SJSA1 (cell line): Measurements from ENCODE around the gene RGS3. TPM values are rescaled to one million over a fixed set of nuclear protein-coding genes. Genes with fewer than 3 reads are reported as not detected.

Experiments
- DNase-seq, 2 experiments: peaks; one replicate each; pipeline ENCODE4 v3.0.0-alpha.2; 2015 to 2020; ENCODE audit warnings: low spot score in 2 of 2, low read depth in 1 of 2
- H3K27ac ChIP-seq: fragments of 250-450 bp; sonication (Bioruptor Pico); 2 replicates; pipeline ENCODE4 v1.5.1; 2020; ENCODE audit warnings: mild to moderate bottlenecking, moderate library complexity
- H3K27me3 ChIP-seq: fragments of 250-450 bp; sonication (Bioruptor Pico); replicated peaks from 2 replicates; pipeline ENCODE4 v1.5.1; 2020; ENCODE audit warnings: mild to moderate bottlenecking, moderate library complexity
- H3K36me3 ChIP-seq: fragments of 250-450 bp; sonication (Bioruptor Pico); 2 replicates; pipeline ENCODE4 v1.5.1; 2020; ENCODE audit warnings: mild to moderate bottlenecking
- H3K4me1 ChIP-seq: fragments of 250-450 bp; sonication (Bioruptor Pico); replicated peaks from 2 replicates; pipeline ENCODE4 v1.6.1; 2021; ENCODE audit warnings: mild to moderate bottlenecking
- H3K4me3 ChIP-seq: fragments of 250-450 bp; sonication (Bioruptor Pico); 2 replicates; pipeline ENCODE4 v1.5.1; 2020; ENCODE audit warnings: mild to moderate bottlenecking
- H3K9me3 ChIP-seq: fragments of 250-450 bp; sonication (Bioruptor Pico); replicated peaks from 2 replicates; pipeline ENCODE4 v1.5.1; 2020; ENCODE audit warnings: mild to moderate bottlenecking
- total RNA-seq: library from RNA; depleted of rRNA; stranded (reverse); fragments of >200 nt; shearing (Covaris generic); gene quantifications from 2 replicates; pipeline ENCODE4 v1.2.3, GENCODE V29; 2014

RGS3 gene
- total RNA-seq, 1 experiment from 2014 or later, result 54.8 TPM

GRCh38 chr9:113526841-113527240 lies 63.3 kb downstream of the RGS3 start:
- H3K4me1 ChIP-seq, result no peaks in the 10 kb centered on the region
- no peak overlapping the region for H3K4me3 ChIP-seq
- no peak overlapping the region for H3K27ac ChIP-seq
- no peaks in the 10 kb centered on the region for H3K27me3 ChIP-seq
- no peak for DNase-seq
- H3K36me3 ChIP-seq, result no peaks in the 10 kb centered on the region
- H3K9me3 ChIP-seq, result no peaks in the 10 kb centered on the region

DNA sequence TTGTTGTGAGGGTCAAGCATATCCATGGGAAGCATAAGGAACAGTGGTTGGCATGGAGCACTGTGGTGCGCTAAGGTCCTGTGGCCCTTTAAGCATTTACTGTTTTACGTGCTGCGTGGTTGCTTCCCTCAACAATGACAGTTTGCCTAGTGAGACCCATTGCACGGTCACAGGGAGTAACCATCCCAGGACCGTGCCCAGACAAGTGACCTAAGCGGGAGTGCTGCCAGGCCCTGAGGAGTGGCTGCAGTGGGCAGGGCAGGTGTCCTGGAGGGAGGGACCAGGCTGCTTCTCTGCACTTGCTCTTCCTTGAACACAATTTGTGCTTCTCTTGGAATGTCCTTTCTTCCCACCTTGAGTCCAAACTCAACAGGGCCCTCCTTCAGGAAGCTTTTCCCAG lies 64.6 kb downstream of the RGS3 start:
- H3K36me3 ChIP-seq, result no peaks in the 10 kb centered on the region
- H3K4me3 ChIP-seq, result no peak overlapping the region
- H3K4me1 ChIP-seq, result no peaks in the 10 kb centered on the region
- no peak overlapping the region for H3K27ac ChIP-seq
- H3K27me3 ChIP-seq, result no peaks in the 10 kb centered on the region
- no peaks in the 10 kb centered on the region for H3K9me3 ChIP-seq
- DNase-seq, result no peak

DNA sequence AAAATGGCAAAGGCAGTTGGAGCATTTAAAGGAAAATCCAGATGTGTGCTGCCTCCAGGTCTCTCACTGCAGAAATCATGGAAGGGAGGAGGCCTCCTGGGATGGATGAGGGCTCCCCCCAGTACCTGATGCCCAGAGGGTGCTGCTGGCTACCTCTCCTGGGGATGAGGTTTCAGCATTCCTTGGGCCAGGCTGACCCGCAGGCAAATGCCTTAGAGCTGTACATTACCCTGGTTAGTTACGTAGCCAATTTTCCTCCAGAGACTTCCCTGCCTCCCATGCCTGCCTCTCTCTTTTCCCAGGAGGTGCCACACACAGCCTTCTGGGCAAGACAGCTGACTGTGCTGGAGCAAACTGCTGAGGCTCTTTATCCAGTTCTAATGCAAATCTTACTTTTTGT lies 65.3 kb downstream of the RGS3 start:
- Histone ChIP-seq H3K9me3 (no peaks in the 10 kb centered on the region), H3K27ac (no peak overlapping the region), H3K36me3 (no peaks in the 10 kb centered on the region), H3K27me3 (no peaks in the 10 kb centered on the region), H3K4me3 (no peak overlapping the region), H3K4me1 (no peaks in the 10 kb centered on the region)
- no peak for DNase-seq

- Histone ChIP-seq H3K36me3 (no peaks in the 10 kb centered on the region), H3K27ac (no peak overlapping the region), H3K27me3 (no peaks in the 10 kb centered on the region), H3K9me3 (no peaks in the 10 kb centered on the region), H3K4me1 (no peaks in the 10 kb centered on the region), H3K4me3 (no peak overlapping the region)
- DNase-seq, result no peak
Measured at GRCh38 chr9:113529336-113530009, 65.9 kb downstream of the RGS3 start.

DNA sequence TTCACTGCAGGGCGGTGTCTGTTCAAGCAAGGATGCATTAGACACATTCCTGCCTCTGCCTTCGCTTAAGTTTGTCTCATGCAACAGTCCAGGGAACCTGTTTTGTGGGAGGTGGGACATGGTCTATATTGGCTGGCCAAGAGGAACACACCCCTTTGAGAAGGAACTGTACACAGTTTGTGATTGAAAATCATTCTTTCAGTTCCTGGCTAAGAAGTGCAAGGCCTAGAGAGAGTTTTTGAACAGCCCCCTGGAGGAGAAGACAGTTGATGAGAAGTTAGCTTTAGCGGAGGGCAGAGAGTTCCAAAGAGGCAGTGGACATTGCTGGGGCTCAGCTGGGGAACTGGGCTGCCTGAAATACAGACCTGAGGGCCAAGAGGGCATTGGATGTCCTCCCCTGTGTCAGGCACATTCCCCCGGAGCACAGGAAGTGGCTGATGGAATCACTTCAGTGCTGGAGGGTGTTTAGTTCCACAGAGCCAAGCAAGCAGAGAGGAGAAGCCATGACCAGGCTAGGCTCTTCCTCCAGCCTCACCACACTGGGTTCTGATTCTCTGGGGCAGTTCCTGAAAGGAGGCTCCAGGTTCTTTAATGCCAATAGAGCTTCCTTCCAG lies 66.6 kb downstream of the RGS3 start:
- DNase-seq, result no peak
- Histone ChIP-seq H3K27me3 (no peaks in the 10 kb centered on the region), H3K4me3 (no peak overlapping the region), H3K9me3 (no peaks in the 10 kb centered on the region), H3K4me1 (no peaks in the 10 kb centered on the region), H3K36me3 (no peaks in the 10 kb centered on the region), H3K27ac (no peak overlapping the region)

- H3K27ac ChIP-seq, result no peak overlapping the region
Measured at GRCh38 chr9:113530942-113531341, 67.4 kb downstream of the RGS3 start.

DNA sequence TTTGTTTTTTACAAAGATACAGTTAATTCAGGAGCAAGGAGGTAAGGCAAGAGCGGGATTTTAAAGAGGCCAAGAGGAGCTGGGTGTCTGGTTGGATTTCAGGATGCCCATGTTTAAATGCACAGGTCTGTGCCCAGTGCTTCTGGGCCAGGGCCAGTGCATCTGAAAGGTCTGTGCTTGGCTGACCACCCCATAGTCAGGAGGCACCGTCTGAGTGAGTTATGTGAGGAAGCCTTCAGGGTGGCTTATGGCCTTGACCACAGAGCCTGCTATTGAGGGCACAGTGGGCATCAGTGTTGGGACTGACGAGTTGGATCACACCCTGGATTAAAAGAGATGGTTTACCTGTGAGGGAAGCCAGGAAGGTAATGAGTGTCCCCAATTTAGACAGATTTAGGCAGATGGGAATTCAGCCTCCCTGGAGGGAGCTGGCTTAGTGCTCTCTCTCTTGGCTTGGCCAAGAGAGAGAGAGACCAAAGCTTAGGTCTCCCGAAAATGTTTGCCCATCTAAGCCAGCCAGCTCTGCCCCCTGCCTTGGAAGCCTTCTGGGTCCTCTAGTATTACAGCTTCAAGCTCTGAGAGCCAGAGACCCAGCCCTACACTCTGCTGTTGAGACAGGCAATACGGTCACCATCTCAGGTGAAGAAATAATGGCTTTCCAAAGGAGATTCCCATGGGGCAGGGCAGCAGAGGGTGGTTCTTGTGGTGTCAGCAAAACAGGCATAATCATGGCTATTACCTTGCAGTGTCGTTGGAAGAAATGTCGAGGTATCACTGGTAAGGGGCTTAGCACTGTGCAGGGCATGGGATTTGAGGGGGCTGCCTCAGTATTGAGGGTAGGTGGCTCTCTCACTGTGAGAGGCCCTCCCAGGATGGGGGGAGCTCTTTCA lies 68.6 kb downstream of the RGS3 start:
- Histone ChIP-seq H3K27ac (no peak overlapping the region), H3K4me3 (no peak overlapping the region), H3K4me1 (no peaks in the 10 kb centered on the region), H3K27me3 (no peaks in the 10 kb centered on the region), H3K36me3 (no peaks in the 10 kb centered on the region), H3K9me3 (no peaks in the 10 kb centered on the region)
- DNase-seq, result no peak

More at GRCh38 chr9:113530942-113531341, 67.4 kb downstream of the RGS3 start:
- Histone ChIP-seq H3K36me3 (no peaks in the 10 kb centered on the region), H3K27me3 (no peaks in the 10 kb centered on the region), H3K9me3 (no peaks in the 10 kb centered on the region), H3K4me3 (no peak overlapping the region), H3K4me1 (no peaks in the 10 kb centered on the region)
- no peak for DNase-seq

GRCh38 chr9:113532809-113533190 lies 69.3 kb downstream of the RGS3 start:
- H3K36me3 ChIP-seq, result no peaks in the 10 kb centered on the region
- H3K4me1 ChIP-seq, result no peaks in the 10 kb centered on the region
- H3K9me3 ChIP-seq, result no peaks in the 10 kb centered on the region
- H3K27ac ChIP-seq, result no peak overlapping the region
- no peaks in the 10 kb centered on the region for H3K27me3 ChIP-seq
- no peak for DNase-seq
- H3K4me3 ChIP-seq, result no peak overlapping the region

- no peak overlapping the region for H3K27ac ChIP-seq
- no peaks in the 10 kb centered on the region for H3K27me3 ChIP-seq
- DNase-seq, result no peak
Measured at GRCh38 chr9:113533335-113534225, 70.1 kb downstream of the RGS3 start.

GRCh38 chr9:113535756-113536155 lies 72.2 kb downstream of the RGS3 start:
- no peak for DNase-seq
- Histone ChIP-seq H3K27ac (no peak overlapping the region), H3K27me3 (no peaks in the 10 kb centered on the region), H3K4me3 (no peak overlapping the region), H3K4me1 (peaks cover 2% of the 10 kb centered on the region), H3K36me3 (no peaks in the 10 kb centered on the region), H3K9me3 (no peaks in the 10 kb centered on the region)

More at GRCh38 chr9:113533335-113534225, 70.1 kb downstream of the RGS3 start:
- H3K4me3 ChIP-seq, result no peak overlapping the region
- no peaks in the 10 kb centered on the region for H3K9me3 ChIP-seq
- no peaks in the 10 kb centered on the region for H3K36me3 ChIP-seq
- H3K4me1 ChIP-seq, result no peaks in the 10 kb centered on the region

DNA sequence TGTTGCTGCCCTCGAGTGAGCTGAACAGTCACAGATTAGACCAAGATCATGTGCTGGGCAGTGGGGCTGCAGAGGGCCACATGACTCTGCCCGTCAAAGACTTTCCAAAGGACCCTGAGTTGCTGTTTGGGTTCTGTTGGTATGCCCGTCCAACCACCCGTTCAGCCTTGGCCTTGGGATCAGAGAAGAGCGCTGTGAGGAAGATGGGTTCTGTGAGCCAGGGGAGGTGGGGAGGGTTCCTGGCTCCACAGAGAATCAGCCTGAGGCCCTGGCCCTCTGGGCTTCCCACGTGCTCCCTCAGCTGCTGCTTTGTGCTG lies 72.6 kb downstream of the RGS3 start:
- Histone ChIP-seq H3K27me3 (no peaks in the 10 kb centered on the region), H3K27ac (no peak overlapping the region), H3K4me3 (no peak overlapping the region), H3K9me3 (no peaks in the 10 kb centered on the region), H3K36me3 (no peaks in the 10 kb centered on the region), H3K4me1 (peaks cover 6% of the 10 kb centered on the region)
- DNase-seq, result no peak

DNA sequence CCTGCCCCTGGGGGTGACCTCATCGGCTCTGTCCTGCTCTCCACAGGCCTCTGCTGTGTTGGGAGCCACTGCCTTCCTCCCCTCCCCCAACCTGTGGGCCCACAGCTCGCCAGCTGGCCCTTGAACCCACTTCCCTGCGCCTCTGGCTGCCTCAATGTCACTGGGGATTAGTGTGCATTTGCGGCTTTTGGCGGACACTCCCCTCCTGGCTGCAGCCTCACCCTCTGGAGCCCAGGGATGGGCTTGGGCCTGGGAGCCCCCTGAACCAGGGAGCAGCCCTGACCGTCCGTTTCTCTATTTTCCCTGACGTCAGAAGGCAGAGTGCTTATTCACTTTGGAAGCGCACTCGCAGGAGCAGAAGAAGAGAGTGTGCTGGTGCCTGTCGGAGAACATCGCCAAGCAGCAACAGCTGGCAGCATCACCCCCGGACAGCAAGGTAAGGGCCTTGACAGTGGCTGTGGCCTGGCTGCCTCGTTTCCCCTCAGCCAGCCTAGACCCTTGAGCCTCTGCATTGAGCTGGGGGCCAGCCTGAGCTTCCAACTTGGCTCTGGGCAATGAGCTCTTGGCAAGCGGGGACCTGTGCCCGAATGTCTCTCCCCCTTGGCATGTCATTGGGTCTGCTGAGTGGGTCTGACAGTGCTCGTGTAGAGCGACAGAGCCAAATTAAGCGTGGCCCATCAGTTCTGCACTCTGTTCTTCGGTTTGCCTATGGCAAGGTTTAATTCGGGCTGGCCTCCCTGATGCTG lies 73.1 kb downstream of the RGS3 start:
- Histone ChIP-seq H3K36me3 (no peaks in the 10 kb centered on the region), H3K27ac (no peak overlapping the region)
- DNase-seq, result no peak

GRCh38 chr9:113537229-113537810 lies 73.8 kb downstream of the RGS3 start:
- H3K36me3 ChIP-seq, result no peaks in the 10 kb centered on the region
- no peak overlapping the region for H3K27ac ChIP-seq
- H3K4me3 ChIP-seq, result no peak overlapping the region
- H3K9me3 ChIP-seq, result no peaks in the 10 kb centered on the region
- H3K4me1 ChIP-seq, result peaks cover 9% of the 10 kb centered on the region
- no peaks in the 10 kb centered on the region for H3K27me3 ChIP-seq
- no peak for DNase-seq

More for the DNA sequence above, 73.1 kb downstream of the RGS3 start:
- Histone ChIP-seq H3K4me1 (peaks cover 9% of the 10 kb centered on the region), H3K27me3 (no peaks in the 10 kb centered on the region), H3K4me3 (no peak overlapping the region), H3K9me3 (no peaks in the 10 kb centered on the region)
